Measurements from ENCODE around the gene WNT3A. TPM values are rescaled to one million over a fixed set of nuclear protein-coding genes. Genes with fewer than 3 reads are reported as not detected.

WNT3A gene
- total and polyA plus RNA-seq, 12 donors, result not detected

- no peaks in the 10 kb centered on the region for H3K36me3 ChIP-seq
- no peak for DNase-seq
- no peak overlapping the region for H3K4me3 ChIP-seq
- no peak overlapping the region for H3K27ac ChIP-seq
- H3K9me3 ChIP-seq, result no peaks in the 10 kb centered on the region
- WGBS, 2 donors, result 90 to 91% methylated on average over 8 of the region's 8 CpGs
- H3K27me3 ChIP-seq, result peaks cover 0 to 30% (median 10%) of the 10 kb centered on the region in 7 donors
- no peak for TF ChIP-seq CTCF (IDR thresholded peaks at IDR 0.05)
- intact Hi-C loops (cut with DNase I), result no loop called here
- ATAC-seq, result no peak
- no peaks in the 10 kb centered on the region for H3K4me1 ChIP-seq
Observed at GRCh38 chr1:228046421-228047182, 39.8 kb downstream of the WNT3A start.

- no peak for DNase-seq
- Histone ChIP-seq H3K4me3 (no peak overlapping the region), H3K27me3 (peaks cover 0 to 26% (median 13%) of the 10 kb centered on the region in 7 donors), H3K9me3 (no peaks in the 10 kb centered on the region), H3K27ac (no peak overlapping the region), H3K4me1 (no peaks in the 10 kb centered on the region), H3K36me3 (no peaks in the 10 kb centered on the region)
- ATAC-seq, result no peak
- TF ChIP-seq CTCF (IDR thresholded peaks at IDR 0.05), result no peak
- 82 to 83% methylated on average over 7 of the region's 7 CpGs for WGBS, 2 donors
- intact Hi-C loops (cut with DNase I), result no loop called here
Observed at GRCh38 chr1:228047183-228047466, 40.3 kb downstream of the WNT3A start.

- H3K4me1 ChIP-seq, result no peaks in the 10 kb centered on the region
- 66 to 74% methylated on average over 5 of the region's 5 CpGs for WGBS, 2 donors
- peaks cover 0 to 33% (median 21%) of the 10 kb centered on the region in 7 donors for H3K27me3 ChIP-seq
- no peaks in the 10 kb centered on the region for H3K36me3 ChIP-seq
- H3K9me3 ChIP-seq, result no peaks in the 10 kb centered on the region
- H3K4me3 ChIP-seq, result no peak overlapping the region
- intact Hi-C loops (cut with DNase I), result no loop called here
- DNase-seq (no peak), ATAC-seq (no peak)
- TF ChIP-seq CTCF (IDR thresholded peaks at IDR 0.05), result no peak
- H3K27ac ChIP-seq, result no peak overlapping the region
Observed at GRCh38 chr1:228048120-228048519, 41.3 kb downstream of the WNT3A start.

GRCh38 chr1:228048659-228049298 lies 42.0 kb downstream of the WNT3A start:
- Histone ChIP-seq H3K4me3 (no peak overlapping the region), H3K27me3 (peaks cover 0 to 38% (median 28%) of the 10 kb centered on the region in 7 donors), H3K4me1 (no peaks in the 10 kb centered on the region), H3K9me3 (peaks cover 0 to under 1% (median 0%) of the 10 kb centered on the region in 11 donors), H3K36me3 (no peaks in the 10 kb centered on the region), H3K27ac (no peak overlapping the region)
- no peak for TF ChIP-seq CTCF (IDR thresholded peaks at IDR 0.05)
- WGBS, 2 donors, result 78 to 84% methylated on average over 6 of the region's 6 CpGs
- no peak for ATAC-seq
- intact Hi-C loops (cut with DNase I), result no loop called here
- no peak for DNase-seq
